Lower leg skin (tissue), 3 donors: ENCODE results near the gene WDR6.

Source experiments
- POLR2A ChIP-seq, 2 donors: fragments of 450-650 bp; IDR thresholded peaks; one replicate each; pipeline ENCODE4 v1.6.1; 2016 to 2017; ENCODE audit warnings: antibody characterized with exemption in 2 of 2, mild to moderate bottlenecking in 1 of 2, moderate library complexity in 1 of 2
- TF ChIP-seq, protein P1 (sequence below), 3 donors: fragments of 450-650 bp; IDR thresholded peaks; one replicate each; pipeline ENCODE4 v1.5.1; 2016; ENCODE audit warnings: antibody characterized with exemption in 3 of 3, mild to moderate bottlenecking in 3 of 3, moderate library complexity in 2 of 3

DNA sequence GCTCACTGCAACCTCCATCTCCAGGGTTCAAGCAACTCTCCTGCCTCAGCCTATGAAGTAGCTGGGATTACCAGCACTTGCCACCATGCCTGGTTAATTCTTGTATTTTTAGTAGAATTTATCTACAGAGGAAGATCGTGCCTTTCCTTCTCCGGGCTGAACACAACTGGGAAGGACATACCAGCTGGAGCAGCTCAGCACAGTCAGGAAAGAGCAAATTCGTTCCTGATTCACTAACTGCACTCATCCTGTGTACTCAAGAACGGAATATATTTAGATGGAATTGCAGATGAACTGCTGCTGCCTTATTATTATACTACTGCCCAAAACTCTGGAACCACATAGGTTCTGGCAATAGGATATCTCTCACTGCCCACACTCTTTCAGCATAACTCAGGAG, 44.3 kb upstream of the WDR6 start:
- TF ChIP-seq POLR2A (IDR thresholded peaks at IDR 0.05): no peak
- TF ChIP-seq, protein P1, sequence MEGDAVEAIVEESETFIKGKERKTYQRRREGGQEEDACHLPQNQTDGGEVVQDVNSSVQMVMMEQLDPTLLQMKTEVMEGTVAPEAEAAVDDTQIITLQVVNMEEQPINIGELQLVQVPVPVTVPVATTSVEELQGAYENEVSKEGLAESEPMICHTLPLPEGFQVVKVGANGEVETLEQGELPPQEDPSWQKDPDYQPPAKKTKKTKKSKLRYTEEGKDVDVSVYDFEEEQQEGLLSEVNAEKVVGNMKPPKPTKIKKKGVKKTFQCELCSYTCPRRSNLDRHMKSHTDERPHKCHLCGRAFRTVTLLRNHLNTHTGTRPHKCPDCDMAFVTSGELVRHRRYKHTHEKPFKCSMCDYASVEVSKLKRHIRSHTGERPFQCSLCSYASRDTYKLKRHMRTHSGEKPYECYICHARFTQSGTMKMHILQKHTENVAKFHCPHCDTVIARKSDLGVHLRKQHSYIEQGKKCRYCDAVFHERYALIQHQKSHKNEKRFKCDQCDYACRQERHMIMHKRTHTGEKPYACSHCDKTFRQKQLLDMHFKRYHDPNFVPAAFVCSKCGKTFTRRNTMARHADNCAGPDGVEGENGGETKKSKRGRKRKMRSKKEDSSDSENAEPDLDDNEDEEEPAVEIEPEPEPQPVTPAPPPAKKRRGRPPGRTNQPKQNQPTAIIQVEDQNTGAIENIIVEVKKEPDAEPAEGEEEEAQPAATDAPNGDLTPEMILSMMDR (IDR thresholded peaks at IDR 0.05): no peak
